ENCODE data around the gene NCOA3.

Gene NCOA3

DNA sequence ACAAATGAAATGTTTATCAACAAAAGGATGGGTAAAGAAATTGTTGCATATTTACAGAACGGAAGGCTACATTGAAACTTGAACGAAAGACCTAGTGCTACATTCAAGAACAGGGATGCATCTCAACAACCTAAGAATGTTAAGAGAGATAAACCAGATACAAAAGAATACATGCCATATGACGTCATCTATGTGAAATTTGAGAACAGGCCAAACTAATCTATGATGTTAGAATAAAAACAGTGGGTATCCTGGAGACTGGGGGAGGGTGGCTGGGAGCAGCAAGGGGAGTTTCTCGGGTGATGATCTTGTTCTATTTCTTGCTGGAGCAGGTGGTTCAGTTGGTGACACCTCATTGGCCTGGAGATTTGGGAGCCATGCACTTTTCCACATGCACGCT lies 202.1 kb downstream of the NCOA3 start:
- H3K4me3 ChIP-seq (ENCODE audit: low read depth, low read length) = no peak overlapping the region
- in situ Hi-C loops (cut with HindIII; ENCODE audit: low sequenced_read_pairs) = no loop called here
- TF ChIP-seq, protein P1, sequence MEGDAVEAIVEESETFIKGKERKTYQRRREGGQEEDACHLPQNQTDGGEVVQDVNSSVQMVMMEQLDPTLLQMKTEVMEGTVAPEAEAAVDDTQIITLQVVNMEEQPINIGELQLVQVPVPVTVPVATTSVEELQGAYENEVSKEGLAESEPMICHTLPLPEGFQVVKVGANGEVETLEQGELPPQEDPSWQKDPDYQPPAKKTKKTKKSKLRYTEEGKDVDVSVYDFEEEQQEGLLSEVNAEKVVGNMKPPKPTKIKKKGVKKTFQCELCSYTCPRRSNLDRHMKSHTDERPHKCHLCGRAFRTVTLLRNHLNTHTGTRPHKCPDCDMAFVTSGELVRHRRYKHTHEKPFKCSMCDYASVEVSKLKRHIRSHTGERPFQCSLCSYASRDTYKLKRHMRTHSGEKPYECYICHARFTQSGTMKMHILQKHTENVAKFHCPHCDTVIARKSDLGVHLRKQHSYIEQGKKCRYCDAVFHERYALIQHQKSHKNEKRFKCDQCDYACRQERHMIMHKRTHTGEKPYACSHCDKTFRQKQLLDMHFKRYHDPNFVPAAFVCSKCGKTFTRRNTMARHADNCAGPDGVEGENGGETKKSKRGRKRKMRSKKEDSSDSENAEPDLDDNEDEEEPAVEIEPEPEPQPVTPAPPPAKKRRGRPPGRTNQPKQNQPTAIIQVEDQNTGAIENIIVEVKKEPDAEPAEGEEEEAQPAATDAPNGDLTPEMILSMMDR (IDR thresholded peaks at IDR 0.05; ENCODE audit: low read depth, low read length, missing control alignments) = no peak
- DNase-seq (ENCODE audit: low read depth) = no peak

DNA sequence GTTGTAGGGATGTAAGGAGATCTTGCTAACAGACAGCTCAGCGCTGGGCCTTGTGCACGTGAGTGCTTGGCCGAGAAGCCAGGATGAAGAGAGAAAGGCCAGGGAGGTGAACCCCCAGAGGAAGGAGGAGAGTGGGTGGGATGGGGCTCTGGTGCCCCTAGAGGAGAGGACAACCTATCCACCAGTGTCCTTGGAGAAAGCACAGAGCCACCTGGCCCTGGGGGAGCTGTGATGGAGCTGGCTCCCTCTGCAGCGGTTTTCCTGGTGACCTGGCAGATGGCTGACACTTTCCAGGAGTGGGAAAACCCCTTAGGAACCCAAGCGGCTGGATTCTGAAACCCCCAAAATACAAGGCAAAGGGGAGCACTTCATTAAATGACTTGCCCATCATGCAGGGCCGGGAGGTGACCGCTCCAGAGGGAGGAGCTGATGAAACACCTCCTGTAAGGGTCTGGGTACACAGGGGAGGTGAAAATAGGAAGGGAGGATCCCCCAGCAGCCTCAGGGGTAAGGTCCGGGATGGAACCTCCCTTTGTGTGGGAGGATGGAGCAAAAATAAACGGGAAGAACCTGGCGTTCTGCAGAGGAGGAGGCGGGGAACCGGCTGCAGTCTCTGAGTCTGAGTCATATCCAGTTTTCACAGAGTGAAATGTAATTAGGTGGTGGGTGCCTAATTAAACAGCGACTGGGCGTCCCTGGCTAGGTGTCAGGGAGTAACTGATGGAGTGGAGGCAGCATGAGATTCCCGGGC lies 203.2 kb downstream of the NCOA3 start:
- in situ Hi-C loops (cut with HindIII; ENCODE audit: low sequenced_read_pairs) = no loop called here
- TF ChIP-seq, protein P1 (IDR thresholded peaks at IDR 0.05; ENCODE audit: low read depth, low read length, missing control alignments) = no peak
- DNase-seq (ENCODE audit: low read depth) = no peak
- H3K4me3 ChIP-seq (ENCODE audit: low read depth, low read length) = no peak overlapping the region

DNA sequence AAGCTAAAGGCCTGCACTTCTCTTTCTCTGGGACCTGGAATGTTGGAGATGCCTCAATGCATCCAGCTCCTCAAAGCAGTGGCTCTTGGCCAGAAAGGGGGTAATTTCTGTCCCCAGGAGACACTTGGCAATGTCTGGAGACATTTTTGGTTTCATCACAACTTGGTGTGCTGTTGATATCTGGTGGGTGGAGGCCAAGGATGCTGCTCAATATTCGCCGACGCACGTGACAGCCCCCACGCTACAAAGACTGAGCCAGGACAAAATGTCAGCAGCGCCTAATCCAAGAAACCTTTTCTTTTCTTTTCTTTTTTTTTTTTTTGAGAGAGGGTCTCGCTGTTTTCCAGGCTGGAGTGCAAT lies 203.8 kb downstream of the NCOA3 start:
- in situ Hi-C loops (cut with HindIII; ENCODE audit: low sequenced_read_pairs) = no loop called here
- H3K4me3 ChIP-seq (ENCODE audit: low read depth, low read length) = no peak overlapping the region
- TF ChIP-seq, protein P1 (IDR thresholded peaks at IDR 0.05; ENCODE audit: low read depth, low read length, missing control alignments) = no peak
- no peak for DNase-seq (ENCODE audit: low read depth)

DNA sequence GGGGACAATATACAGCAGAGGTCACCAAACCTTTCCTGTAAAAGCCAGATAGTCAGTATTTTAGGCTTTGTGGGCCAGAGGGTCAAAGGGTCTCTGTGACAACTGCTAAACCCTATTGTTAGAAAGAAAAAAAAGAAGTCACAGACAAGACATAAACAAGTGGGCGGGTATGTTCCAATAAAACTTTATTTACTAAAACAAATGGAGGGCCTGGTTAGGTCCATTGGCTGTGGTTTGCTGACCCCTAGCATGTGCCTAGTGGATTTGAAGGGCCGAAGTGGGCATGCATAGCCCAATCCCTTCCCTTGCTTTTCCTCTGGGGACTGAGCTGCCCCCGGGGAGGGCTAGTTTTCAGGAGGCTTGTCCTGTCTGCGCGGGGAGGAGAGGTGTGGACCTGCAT lies 204.7 kb downstream of the NCOA3 start:
- no peak for DNase-seq (ENCODE audit: low read depth)
- in situ Hi-C loops (cut with HindIII; ENCODE audit: low sequenced_read_pairs) = no loop called here
- TF ChIP-seq, protein P1 (IDR thresholded peaks at IDR 0.05; ENCODE audit: low read depth, low read length, missing control alignments) = no peak
- no peak overlapping the region for H3K4me3 ChIP-seq (ENCODE audit: low read depth, low read length)
